GM18526 (cell line): ENCODE results near the gene BLOC1S1.

Experiments used
- POLR2A ChIP-seq: IDR thresholded peaks from 3 replicates; pipeline ENCODE4 v1.6.1; 2011; ENCODE audit not compliant: insufficient read length; ENCODE audit errors: extremely low read depth

The BLOC1S1 gene

DNA sequence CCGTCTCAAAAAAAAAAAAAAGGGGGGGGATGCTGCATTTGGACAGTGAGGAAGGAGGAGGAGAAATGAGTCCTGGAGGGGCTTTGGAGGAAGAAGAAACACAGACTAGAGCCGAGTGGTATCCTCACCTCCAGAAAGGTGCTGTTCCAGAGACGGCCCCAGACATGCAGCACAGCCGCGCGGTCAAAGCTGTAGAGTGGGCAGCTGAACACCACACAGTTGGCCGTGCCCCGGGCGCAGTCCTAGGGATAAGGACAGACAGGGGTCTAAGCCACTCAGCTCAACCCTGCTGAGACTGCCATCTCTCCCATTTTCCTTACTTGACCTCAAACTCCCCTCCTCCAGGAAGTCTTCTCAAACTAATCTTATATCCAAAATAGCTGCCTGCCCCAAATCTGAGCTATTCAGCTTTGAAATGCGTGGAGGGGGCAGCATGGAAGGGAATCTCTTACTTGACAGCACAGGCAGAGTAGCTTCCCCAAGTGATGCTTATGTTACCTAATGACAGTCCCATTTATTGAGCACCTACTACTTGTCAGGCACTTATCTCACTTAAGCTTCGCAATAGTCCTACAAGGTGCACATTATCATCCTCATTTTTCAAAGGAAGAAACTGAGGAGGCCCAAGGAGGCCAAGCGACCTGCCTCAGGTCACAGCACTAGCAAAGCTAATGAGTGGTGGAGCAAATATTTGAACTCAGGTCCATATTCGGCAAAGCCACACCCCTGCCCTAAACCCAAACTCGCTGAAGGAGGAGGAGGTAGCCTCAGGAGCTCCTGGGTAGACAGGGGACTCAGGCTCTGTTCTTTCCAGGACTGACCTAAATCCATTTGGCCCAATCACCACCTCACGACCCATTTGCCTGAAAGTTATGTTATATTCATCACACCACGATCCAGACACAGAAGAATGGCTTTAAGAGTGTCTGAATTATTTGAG is 26.9 kb upstream of the BLOC1S1 start:
- TF ChIP-seq POLR2A = no peak

DNA sequence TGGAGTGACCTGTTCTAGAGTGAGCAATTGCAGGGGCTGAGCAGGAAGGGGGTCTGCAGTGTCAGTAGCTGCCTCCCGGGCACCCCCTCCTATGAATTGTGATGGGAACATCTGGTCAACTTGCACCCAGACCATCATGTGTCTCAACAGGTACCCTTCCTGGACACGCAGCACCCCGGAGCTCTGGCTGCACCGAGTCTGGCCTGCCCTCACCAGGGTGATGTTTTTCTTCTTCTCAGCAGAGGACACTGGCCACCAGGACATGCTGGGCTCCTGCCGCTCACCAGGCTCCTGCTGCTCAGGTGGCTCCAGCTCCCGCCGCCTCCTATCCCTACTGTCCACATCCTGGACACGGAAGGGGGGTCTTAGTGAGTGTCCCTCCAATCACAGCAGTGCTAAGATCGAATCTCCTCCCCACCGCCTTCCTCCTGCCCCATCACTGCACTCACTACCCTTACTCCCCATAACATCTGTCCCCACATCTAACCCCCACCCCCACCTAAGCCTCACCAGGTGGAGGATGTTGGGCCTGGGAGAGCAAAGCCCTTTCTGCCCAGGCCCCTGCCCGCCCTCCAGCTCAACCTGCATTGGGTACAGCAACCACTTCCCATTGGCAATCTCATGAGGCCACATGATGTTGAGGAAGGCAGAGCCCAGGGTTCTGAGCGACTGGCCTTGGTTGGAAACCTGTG is 23.1 kb upstream of the BLOC1S1 start:
- TF ChIP-seq POLR2A = no peak

- no peak for TF ChIP-seq POLR2A
These were observed 22.3 kb upstream of the BLOC1S1 start for GRCh38 chr12:55693323-55694187.

GRCh38 chr12:55694188-55694515 is 21.7 kb upstream of the BLOC1S1 start:
- TF ChIP-seq POLR2A = no peak

- no peak for TF ChIP-seq POLR2A
These were observed 21.2 kb upstream of the BLOC1S1 start for GRCh38 chr12:55694651-55695050.

DNA sequence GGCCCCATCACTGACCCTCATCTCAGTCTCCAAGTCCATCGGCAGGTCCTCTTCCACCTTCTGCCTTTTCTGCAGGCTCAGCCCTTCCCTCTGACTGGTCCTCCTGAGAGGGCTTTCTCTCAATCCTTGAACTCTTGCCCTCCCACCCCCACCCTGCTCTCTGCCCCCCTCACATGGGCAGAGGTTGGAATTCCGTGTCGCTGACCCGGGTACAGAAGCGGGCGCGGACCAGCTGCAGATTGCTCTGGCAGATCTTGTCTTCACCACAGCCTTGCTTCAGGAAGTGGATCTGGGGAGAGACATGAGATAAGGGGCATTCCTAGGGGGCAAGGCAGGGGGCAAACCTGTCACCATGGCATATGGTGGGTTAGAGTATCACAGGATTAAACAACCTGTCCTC is 20.5 kb upstream of the BLOC1S1 start:
- TF ChIP-seq POLR2A = no peak

DNA sequence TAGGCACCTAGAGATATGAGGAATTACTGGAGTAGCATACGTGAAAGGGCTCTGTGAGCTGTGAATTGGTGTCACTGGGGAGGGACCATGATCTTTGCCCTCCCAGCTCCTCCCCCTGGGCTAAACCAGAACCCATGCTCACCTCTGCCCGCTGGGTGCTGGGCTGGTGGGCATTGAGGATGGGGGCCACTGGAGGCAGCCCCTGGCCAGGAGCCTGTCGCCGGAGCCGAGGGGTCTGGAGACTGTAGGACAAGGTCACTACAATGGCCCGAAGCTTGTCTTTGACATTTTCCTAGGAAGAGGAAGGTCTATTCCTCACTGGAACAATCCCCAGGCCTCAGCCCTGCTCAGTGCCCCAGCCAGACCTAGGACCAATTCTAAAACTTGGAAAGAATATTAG is 19.7 kb upstream of the BLOC1S1 start:
- TF ChIP-seq POLR2A = no peak

- TF ChIP-seq POLR2A = no peak
These were observed 18.9 kb upstream of the BLOC1S1 start for GRCh38 chr12:55696796-55697462.

DNA sequence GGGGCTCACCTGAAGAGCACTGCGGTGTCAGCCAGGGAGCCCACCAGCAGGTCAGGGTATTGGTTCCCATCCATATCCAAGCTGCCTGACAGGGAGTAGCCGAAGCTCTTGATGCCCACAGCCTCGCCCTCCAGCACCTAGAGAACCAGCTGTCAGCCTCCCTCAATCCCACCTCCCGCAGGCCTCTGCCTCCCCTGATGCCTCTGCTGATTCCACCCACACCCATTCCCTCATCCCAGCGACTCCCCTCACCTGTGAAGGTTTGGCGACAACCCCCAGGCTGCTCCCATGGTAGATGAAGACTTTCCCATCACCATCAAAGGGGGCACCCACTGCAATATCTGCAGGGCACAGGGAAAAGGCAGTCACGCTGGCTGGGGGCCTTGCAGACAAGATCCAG is 18.2 kb upstream of the BLOC1S1 start:
- no peak for TF ChIP-seq POLR2A

DNA sequence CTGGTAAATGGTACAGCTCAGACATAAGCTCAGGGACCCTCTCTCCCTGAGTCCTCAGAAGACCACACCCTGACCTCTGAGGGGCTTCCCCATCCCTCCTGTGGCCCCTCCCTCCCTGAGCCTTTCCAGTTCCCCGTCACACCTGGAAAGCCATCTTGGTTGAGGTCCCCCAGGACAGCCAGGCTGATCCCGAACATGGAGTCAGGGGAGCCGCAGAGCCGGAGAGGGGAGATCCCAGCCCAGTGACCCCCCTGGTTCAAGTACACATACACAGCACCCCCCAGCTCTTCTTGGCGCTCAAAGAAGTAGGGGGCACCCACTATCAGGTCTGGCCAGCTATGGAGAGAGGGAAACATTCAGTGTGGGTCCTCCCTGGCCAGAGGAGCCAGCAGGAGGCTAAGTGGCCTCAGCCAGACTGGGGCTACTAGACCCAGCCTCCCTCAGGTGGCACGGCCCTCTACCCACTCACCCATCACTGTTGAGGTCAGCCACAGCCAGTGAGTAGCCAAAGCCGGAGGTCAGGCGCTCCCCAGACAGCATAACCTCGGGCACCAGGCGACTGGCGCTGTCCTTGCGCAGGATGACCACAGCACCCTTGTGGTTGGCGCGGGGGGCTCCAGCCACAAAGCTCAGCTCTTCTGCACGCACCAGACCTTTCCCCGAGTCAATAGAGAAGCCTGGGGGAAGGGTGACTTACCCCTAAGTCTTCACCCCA is 17.4 kb upstream of the BLOC1S1 start:
- TF ChIP-seq POLR2A = no peak

DNA sequence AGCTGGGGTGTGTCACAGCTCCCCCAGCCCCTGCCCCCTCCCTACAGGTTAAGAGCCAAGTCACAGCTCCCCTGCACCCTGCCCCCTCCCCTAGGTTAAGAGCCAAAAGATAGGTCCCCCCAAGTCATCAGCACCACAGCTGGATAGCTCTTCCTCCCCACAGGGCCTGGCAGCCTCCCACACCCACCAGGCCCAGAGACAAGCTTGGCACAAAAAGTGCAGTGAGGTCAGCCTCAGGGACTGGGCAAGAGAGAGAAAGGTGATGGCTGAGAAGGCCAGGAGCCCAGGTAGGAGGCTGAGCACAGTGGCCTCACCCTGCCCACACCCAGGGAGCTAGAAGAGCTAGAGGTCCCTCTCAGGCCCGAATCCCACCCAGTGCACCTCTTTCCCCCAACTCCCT is 16.9 kb upstream of the BLOC1S1 start:
- TF ChIP-seq POLR2A = no peak

DNA sequence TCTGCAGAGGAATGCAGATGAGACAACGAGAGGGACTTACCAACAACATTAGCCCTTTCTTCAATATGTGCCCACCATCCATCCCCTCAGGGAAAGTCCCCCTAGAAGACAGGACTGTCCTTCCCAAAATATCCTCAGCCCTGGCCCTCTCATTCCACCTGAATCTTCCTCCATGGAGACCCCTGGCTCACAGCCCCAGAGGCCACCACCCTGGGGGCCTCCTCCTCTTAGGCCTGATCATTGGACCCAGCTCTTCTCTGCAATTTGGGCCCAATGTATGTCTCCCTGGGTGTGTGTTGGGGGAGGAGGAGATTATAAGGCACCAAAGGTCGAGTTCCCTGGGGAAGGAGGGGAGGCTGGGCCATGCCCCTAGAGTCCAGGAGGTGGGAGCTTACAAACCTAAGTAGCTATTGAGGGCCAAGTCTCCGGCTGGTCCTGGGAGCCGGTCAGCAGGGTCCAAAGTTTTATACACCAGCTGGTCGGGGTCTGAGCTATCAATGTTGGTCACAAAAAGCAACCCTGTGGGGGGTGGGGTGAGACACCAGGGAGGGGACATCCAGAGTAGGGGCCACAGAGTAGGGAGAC is 16.3 kb upstream of the BLOC1S1 start:
- TF ChIP-seq POLR2A = no peak

DNA sequence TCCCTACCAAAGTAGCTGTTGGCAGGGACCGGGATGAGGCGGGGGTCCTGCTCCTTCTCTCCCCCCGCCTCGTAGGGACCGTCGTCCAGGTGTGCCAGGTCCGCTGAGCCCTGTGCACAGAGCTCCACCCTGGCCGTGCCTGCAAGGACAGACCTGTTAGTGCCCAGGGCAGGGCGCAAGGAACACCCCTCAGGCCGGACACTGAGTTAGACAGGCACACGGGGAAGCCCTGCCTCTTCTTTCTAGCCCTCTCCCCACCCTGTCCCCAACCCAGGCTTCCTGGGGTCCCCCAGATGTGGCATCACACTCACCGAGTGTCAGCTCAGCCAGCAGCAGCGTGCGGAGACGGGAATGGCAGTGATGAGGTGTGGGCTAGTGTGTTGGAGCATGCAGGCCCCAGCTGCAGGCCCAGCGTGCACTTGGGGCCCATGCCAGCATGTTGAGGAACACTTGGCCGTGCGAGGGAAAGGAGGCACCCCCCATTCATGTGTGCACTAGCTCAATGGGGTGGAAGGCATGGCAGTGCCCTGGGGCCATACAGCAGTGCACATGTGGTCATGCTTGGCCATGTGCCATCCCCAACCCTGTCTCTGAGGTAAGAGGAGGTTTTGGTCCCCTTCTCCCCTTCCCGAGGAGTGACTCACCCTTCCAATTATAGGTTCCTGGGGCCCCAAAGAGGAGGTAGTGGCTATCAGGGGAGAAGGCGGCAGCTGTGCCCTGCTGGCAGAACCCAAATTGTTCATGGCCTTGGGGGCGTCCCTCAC is 15.4 kb upstream of the BLOC1S1 start:
- TF ChIP-seq POLR2A = no peak

GRCh38 chr12:55702861-55703260 is 13.0 kb upstream of the BLOC1S1 start:
- no peak for TF ChIP-seq POLR2A

- no peak for TF ChIP-seq POLR2A
These were observed 12.6 kb upstream of the BLOC1S1 start for GRCh38 chr12:55703288-55703687.
